ENCODE results near the gene PI4K2A. TPM values are rescaled to one million over a fixed set of nuclear protein-coding genes. Genes with fewer than 3 reads are reported as not detected.

The PI4K2A gene
- total RNA-seq, 4 donors from 2014 or later, result 30.1 to 38.5 (median 33.3) TPM

DNA sequence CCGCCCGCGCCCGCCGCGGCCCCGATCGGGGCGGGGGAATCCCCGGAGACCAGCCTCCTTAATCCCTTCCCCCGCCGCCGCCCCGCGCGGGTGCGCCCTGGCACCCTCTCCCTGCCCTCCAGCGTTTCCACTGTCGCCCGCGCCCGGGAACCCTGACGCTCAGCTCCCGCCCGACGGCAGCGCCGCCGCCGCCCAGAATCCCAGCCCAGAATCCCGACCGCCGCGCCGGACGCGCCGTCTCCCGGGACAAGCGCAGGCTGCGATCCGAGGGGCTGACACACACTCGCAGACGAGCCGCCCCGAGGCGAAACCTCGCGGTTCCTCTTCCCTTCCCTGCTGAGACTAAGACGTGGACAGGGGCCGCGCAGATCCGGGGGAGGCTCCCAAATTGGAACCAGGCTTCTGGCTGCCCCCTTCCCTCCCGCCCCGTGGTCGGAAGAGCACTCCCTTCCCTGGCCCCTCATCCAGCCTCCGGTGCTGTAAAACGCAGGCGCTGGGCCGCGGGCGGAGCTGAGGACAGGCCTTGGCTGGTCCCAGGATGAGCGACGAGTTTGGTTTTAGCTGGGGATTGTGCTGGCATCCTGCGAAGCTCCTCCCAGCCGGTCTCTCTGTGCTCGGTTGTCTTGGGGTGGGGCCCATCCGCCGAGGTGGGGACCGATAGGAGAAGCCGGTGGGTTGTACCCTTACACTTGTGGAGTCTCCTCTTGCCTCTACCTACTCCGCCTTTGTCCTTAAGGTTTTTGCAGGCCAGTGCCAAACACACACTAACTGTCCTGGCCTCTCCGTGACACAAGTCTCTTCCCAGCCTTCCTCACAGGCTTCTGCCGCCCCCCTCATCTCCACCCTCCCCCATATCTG, 74.2 kb downstream of the PI4K2A start:
- intact Hi-C loops (cut with DNase I; ENCODE audit: low total_unique reads), result no loop called here
- WGBS, 2 donors, result 3 to 4% methylated on average over 39 to 74 of the region's 74 CpGs
- TF ChIP-seq, protein P1, sequence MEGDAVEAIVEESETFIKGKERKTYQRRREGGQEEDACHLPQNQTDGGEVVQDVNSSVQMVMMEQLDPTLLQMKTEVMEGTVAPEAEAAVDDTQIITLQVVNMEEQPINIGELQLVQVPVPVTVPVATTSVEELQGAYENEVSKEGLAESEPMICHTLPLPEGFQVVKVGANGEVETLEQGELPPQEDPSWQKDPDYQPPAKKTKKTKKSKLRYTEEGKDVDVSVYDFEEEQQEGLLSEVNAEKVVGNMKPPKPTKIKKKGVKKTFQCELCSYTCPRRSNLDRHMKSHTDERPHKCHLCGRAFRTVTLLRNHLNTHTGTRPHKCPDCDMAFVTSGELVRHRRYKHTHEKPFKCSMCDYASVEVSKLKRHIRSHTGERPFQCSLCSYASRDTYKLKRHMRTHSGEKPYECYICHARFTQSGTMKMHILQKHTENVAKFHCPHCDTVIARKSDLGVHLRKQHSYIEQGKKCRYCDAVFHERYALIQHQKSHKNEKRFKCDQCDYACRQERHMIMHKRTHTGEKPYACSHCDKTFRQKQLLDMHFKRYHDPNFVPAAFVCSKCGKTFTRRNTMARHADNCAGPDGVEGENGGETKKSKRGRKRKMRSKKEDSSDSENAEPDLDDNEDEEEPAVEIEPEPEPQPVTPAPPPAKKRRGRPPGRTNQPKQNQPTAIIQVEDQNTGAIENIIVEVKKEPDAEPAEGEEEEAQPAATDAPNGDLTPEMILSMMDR (IDR thresholded peaks at IDR 0.05), result no peak
- no peak for TF ChIP-seq POLR2A (IDR thresholded peaks at IDR 0.05)
- H3K4me3 ChIP-seq (ENCODE audit: low read depth, poor library complexity, severe bottlenecking), result peak overlapping the region; percentile 35
- DNase-seq (ENCODE audit: low spot score in 2 of 2), result peak; percentile 78 to 96

DNA sequence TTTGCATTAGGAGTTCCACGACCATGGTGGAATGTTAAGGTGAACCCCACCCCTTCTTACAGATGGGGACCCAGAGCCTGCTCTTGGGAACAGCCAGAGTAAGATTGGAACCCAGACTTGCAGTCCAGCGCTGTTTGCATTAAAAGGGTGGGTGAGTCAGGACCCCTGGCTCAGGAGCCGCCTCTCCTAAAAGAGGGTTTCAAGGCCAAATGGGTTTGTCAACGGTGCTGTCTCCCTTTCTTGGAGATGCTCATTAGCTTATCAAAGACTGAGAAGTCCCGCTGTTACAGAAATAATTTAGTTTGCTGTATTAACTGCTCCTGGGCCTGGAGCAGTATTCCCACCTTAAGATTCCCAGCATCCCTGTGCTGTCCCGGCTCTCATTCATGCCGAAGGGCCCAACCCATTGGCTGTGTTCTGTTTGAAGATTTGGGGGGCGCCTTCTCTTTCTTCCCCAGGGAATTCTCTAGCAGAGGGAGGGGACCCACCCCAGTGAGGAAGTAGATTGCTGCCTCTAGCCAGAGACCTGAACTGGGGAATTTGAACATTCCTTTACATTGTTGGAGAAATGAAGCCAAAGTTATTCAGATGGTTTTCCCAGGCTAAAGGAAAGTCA, 74.9 kb downstream of the PI4K2A start:
- intact Hi-C loops (cut with DNase I; ENCODE audit: low total_unique reads), result no loop called here
- no peak for TF ChIP-seq POLR2A (IDR thresholded peaks at IDR 0.05)
- TF ChIP-seq, protein P1 (IDR thresholded peaks at IDR 0.05), result no peak
- no peak for DNase-seq (ENCODE audit: low spot score in 2 of 2)
- 23 to 29% methylated on average over 8 of the region's 8 CpGs for WGBS, 2 donors
- no peak overlapping the region for H3K4me3 ChIP-seq (ENCODE audit: low read depth, poor library complexity, severe bottlenecking)

DNA sequence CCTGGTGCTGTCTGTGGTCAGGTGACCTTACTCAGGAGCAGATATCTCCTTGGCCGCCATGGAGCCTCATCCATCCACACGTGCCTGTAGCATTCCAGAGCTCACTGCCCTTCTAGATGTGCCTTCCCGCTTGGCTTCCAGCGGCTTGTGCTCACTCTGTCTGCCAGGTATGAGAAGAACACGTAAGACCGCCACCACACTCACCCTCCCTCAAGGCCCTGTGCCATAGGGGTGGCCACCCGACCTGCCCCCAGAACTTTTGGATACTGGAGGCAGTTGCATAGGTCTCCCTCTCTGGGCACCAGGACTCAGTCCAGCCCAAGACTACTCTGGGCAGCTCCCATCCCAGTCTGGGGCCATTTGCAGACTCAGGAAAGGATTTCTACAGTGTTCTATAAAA, 77.2 kb downstream of the PI4K2A start:
- WGBS, 2 donors, result 87 to 88% methylated on average over 7 of the region's 7 CpGs
- H3K4me3 ChIP-seq (ENCODE audit: low read depth, poor library complexity, severe bottlenecking), result no peak overlapping the region
- intact Hi-C loops (cut with DNase I; ENCODE audit: low total_unique reads), result no loop called here
- no peak for DNase-seq (ENCODE audit: low spot score in 2 of 2)
- TF ChIP-seq, protein P1 (IDR thresholded peaks at IDR 0.05), result no peak
- TF ChIP-seq POLR2A (IDR thresholded peaks at IDR 0.05), result no peak

DNA sequence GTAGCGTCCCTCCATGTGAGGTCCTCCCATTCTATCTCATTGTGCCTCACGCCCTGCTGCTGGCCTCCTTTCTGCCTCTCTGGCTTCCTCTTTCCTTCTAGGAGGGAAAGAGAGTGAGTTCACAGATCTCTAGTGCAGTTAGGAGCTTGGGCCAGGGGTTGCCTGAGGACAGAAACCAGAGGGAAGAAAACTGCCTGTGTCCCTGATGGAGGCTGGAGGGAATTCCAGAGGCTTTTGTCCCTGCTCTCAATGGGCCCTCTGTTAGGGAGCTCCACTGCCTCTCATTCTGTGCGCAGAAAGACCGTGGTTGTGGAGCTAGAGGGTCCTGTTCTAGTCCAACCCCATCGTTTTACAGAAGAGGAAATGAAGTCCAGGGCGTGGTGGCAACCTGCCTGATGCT, 77.7 kb downstream of the PI4K2A start:
- intact Hi-C loops (cut with DNase I; ENCODE audit: low total_unique reads), result no loop called here
- WGBS, 2 donors, result 30 to 33% methylated on average over 6 of the region's 6 CpGs
- TF ChIP-seq, protein P1 (IDR thresholded peaks at IDR 0.05), result no peak
- TF ChIP-seq POLR2A (IDR thresholded peaks at IDR 0.05), result no peak
- no peak for DNase-seq (ENCODE audit: low spot score in 2 of 2)
- no peak overlapping the region for H3K4me3 ChIP-seq (ENCODE audit: low read depth, poor library complexity, severe bottlenecking)

DNA sequence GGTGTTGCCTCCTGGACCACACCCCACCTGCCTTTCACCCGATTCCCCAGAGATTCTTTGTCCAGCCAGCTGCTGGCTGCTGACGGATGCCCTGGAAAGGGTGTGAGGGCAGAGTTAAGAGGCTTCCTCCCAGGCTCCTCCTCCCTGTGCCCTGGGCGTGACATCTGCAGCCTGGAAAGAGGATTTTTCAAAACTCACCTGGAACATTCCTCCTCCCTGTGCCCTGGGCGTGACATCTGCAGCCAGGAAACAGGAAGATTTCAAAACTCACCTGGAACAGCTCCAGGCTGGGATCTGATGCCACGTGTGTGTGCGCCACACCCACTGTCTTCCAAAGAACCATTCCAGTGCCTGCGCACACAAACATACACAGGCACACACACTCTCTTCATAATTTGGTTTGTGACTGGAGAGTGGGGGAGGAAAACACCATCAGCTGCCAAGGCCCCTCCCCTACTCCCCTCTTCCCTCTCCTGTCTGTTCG, 78.2 kb downstream of the PI4K2A start:
- peak; percentile 89 to 96 for DNase-seq (ENCODE audit: low spot score in 2 of 2)
- no peak overlapping the region for H3K4me3 ChIP-seq (ENCODE audit: low read depth, poor library complexity, severe bottlenecking)
- intact Hi-C loops (cut with DNase I; ENCODE audit: low total_unique reads), result no loop called here
- TF ChIP-seq, protein P1 (IDR thresholded peaks at IDR 0.05), result no peak
- TF ChIP-seq POLR2A (IDR thresholded peaks at IDR 0.05), result no peak
- 12 to 17% methylated on average over 8 of the region's 8 CpGs for WGBS, 2 donors
